ENCODE measurements around the gene DPP3. TPM values are rescaled to one million over a fixed set of nuclear protein-coding genes. Genes with fewer than 3 reads are reported as not detected.
"Not testable (repeated sequence)": the region's sequence is repeated elsewhere in the genome, so short reads cannot be mapped to it uniquely, and the experiment has no call there.

The DPP3 gene
- 26.5 TPM for total RNA-seq
- long read RNA-seq, transcript DPP3-209 (18 exons, 2,974 nt), result major isoform, 42 of 106 reads
- long read RNA-seq, transcript DPP3-211 (18 exons, 3,078 nt), result minor isoform, 31 of 106 reads
- long read RNA-seq, partial matches to known transcripts, result 15 of 106 reads
- long read RNA-seq, other reads (novel, unspliced or antisense), result 17 of 106 reads

DNA sequence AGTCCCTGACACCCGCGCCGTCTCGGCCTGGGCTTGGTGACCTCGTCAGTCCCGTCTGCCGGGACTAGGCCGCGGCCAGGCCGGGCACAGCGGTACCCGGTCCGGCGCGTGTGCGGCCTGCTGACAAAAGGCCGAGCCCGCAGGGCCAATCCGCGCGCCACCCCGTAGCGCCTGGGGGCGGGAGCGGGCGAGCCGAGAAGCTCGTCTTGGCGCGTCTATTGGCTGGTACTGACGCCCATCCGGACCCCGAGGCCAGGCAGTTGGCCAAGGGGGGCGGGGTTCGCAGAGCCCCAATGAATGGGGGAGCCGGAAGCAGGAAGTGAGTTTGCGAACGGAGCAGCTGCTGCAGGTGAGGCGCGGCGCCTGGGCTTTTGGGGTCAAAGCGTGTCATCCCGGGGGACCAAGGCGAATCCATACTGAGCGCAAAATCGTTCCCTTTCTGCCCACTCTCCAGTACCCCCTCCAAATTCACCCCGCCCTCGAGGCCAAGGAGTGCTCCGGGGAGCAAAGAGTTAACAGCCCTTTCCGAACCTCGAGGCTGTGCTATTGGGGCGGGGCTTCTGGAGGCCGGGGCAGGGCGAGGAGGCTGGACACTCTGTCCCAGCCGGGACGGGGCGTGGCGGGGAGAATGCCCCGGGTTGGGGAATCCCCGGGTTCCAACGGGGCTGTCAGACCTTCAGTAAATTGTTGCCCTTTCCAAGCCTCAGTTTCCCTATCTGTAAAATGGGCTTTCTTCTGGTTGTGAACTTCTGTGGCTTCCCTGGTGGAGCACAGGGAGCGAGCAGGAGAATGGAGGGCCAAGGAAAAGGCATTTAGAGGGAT is at the start of gene DPP3:
Gene DPP3 (plus strand): TSS at position 318 of the 822 bp plus-strand sequence. CDS start 1,767 bp downstream, outside the sequence.
- DNase-seq (ENCODE audit: low spot score), result peak; percentile 99

DNA sequence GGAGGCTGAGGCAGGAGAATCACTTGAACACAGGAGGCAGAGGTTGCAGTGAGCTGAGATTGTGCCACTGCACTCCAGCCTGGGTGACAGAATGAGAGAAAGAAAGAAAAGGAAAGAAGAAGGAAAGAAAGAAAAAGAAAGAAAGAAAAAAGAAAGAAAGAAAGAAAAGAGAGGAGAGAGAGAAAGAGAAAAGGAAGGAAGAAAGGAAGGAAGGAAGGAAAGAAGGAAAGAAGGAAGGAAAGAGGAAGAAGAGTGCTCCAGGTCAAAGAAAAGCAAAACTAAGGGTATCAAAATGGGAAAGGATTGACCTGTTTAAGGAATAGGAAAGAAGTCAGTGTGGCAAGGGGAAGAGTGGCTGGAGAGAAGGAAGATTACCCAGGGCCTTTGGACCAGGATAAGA is 48.9 kb upstream of the DPP3 start:
- not testable (repeated sequence) for DNase-seq (ENCODE audit: low spot score)

DNA sequence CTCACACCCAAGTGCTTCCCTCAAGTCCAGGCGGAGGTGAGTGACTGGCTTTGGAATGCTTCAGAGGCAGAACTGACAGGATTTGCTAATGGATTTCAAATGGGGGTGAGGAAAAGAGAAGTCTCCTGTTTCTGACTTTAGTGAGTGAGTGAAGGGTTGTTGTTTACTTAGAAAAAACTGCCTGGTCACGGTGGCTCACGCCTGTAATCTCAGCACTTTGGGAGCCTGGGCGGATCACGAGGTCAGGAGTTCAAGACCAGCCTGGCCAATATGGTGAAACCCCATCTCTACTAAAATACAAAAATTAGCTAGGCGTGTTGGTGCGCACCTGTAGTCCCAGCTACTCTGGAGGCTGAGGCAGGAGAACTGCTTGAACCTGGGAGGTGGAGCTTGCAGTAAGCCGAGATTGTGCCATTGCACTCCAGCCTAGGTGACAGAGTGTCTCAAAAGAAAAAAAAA is 48.3 kb upstream of the DPP3 start:
- not testable (repeated sequence) for DNase-seq (ENCODE audit: low spot score)

DNA sequence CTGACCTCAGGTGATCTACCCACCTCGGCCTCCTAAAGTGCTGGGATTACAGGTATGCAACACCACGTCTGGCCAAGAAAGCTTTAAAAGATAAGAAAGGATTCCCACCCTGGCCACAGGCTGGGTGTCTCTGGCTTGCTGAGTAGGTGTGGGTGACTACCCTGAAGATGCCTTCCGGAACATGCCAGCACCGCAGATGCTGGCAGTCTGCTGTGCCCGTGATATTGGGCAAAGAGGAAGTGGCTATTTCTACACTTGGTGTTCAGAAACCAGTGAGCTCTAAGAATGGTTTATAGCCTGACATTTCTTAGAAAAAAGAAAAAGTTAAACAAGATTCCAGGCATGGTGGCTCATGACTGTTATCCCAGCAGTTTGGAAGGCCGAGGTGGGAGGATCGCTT is 47.6 kb upstream of the DPP3 start:
- DNase-seq (ENCODE audit: low spot score), result no peak

GRCh38 chr11:66437979-66438503 is 42.2 kb upstream of the DPP3 start:
- no peak for DNase-seq (ENCODE audit: low spot score)

DNA sequence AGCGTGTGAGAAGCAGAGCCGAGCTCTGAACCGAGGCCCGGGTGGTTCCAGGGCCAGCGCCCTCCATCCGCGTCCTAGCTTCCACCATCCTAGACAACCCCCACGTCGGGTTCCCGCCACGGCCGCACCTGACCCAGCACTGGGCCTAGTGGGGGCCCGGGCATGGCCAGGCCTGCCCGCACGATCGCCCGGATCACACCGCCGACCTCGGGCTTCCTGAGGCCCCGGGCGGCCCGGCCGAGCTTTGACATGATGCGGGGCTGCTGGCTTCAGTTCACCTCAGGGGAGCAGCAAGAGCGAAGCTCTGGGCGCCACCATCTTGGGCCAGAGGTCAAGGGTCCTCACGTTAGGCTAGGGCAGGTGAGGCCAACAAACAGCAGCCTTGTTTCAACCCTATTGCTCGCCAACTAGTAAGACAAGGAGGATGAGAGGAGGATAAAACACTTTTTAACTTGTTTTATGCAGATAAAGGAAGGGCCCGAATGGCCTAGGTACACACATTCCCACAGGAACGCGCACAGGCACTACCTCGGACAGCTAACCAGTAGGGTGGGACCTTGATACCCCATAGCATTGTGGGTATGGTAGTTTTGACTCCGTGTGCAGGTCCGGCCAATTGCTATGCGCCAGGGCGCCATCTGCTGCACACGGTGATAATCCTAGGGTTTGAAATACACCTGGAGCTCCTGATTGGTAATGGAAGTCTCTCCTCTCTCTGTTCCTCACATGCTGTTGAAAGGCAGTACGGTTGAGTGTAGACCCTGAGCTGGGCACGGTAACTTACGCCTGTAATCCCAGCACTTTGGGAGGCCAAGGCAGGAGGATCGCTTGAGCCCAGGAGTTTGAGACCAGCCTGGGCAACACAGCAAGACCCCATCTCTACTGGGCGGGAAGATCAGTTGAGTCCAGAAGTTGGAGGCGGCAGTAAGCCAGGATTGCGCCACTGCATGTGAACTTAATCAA is 41.4 kb upstream of the DPP3 start, which contains the start of gene MRPL11:
Gene MRPL11 (minus strand): TSS at position 345 of the 963 bp plus-strand sequence. CDS start 94 bp downstream, at position 251.
- no peak for DNase-seq (ENCODE audit: low spot score)

DNA sequence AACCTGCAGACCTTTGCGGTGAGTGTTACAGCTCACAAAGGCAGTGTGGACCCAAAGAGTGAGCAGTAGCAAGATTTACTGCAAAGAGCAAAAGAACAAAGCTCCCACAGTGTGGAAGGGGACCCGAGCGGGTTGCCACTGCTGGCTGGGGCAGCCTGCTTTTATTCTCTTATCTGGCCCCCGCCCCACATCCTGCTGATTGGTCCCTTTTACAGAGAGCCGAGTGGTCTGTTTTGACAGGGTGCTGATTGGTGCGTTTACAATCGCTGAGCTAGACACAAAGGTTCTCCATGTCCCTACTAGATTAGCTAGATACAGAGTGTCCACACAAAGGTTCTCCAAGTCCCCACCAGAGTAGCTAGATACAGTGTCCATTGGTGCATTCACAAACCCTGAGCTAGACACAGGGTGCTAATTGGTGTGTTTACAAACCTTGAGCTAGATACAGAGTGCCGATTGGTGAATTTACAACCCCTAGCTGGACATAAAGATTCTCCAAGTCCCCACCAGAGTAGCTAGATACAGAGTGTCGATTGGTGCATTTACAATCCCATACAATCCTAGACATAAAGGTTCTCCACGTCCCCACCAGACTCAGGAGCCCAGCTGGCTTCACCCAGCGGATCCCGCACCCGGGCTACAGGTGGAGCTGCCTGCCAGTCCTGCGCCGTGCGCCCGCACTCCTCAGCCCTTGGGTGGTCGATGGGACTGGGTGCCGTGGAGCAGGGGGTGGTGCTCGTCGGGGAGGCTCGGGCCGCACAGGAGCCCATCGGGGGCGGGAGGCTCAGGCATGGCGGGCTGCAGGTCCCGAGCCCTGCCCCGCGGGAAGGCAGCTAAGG is 39.9 kb upstream of the DPP3 start:
- not testable (repeated sequence) for DNase-seq (ENCODE audit: low spot score)

DNA sequence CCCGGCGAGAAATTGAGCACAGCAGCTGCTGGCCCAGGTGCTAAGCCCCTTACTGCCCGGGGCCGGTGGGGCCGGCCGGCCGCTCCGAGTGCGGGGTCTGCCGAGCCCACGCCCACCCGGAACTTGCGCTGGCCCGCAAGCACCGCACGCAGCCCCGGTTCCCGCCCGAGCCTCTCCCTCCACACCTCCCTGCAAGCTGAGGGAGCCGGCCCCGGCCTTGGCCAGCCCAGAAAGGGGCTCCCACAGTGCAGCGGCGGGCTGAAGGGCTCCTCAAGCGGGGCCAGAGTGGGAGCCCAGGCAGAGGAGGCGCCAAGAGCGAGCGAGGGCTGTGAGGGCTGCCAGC is 39.3 kb upstream of the DPP3 start:
- not testable (repeated sequence) for DNase-seq (ENCODE audit: low spot score)

DNA sequence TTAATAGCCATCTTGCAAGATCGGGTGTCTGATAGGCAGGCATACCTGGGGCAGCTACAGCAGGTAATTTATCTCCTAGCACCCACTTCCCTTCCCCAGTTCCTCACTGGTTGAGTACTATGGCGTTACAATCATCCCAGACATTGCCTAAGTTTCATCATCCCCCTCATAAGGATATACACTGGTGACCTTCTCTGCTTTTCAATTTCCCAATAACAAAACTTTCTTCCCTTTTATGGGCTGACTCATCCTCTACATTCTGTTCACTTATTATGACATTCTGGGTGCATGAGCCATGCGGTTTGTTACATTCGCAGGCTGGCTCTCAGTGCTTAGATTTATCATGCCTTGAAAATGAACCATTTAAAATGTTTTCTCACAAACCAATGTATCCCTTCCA is 36.6 kb upstream of the DPP3 start:
- no peak for DNase-seq (ENCODE audit: low spot score)

- no peak for DNase-seq (ENCODE audit: low spot score)
Observed at GRCh38 chr11:66447012-66447411, 33.2 kb upstream of the DPP3 start.

DNA sequence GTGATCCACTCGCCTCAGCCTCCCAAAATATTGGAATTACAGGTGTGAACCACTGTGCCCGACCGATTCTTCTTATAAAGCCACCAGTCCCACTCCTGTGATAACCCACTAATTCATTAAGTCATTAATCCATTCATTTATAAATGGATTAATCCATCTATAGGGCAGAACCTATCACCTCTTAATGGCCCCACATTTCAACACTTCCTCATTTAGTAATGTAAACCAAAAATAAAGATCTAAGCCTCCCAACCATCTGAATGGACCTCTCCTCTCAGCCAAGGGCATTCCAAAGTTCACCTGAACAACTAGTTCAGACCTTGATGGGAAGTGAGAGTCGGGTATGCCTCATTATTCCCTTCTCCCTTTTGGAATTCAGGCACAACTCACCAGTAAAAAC is 31.7 kb upstream of the DPP3 start:
- no peak for DNase-seq (ENCODE audit: low spot score)

- DNase-seq (ENCODE audit: low spot score), result no peak
Observed at GRCh38 chr11:66450560-66450959, 29.7 kb upstream of the DPP3 start.

DNA sequence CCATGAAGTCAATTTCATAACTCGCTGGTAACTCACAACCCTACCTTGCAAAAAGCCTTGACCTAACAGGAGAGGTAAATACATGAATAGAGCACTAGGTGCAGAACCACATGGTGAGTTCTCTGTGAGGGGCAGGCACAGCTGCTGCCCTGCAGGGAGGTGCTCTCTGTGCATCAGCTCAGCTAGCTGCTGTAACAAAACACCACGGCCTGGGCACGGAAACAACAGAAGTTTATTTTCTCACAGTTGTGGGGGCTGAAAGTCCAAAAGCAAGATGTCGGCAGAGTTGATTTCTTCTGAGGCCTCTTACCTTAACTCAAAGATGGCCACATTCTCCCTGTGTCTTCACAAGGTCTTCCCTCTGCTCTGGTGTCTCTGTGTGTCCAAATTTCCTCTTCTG is 28.6 kb upstream of the DPP3 start:
- DNase-seq (ENCODE audit: low spot score), result no peak

GRCh38 chr11:66454247-66454646 is 26.0 kb upstream of the DPP3 start:
- DNase-seq (ENCODE audit: low spot score), result no peak

- no peak for DNase-seq (ENCODE audit: low spot score)
Observed at GRCh38 chr11:66454828-66455227, 25.4 kb upstream of the DPP3 start.

DNA sequence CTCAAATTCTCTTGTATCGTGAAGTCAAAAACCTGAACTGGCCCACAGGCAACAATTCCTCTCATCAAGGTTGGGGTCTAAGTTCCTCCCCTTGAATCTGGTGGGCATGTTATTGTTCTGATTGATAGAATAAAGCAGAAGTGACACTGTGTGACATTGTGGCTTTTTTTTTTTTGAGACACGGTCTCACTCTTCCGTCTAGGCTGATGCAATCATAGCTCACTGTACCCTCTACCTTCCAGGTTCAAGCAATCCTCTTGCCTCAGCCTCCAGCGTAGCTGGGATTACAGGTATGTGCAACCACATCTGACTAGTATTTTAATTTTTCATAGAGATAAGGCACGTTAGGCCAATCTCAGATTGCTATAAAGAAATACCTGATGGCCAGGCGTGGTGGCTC is 22.4 kb upstream of the DPP3 start:
- DNase-seq (ENCODE audit: low spot score), result no peak

- DNase-seq (ENCODE audit: low spot score), result no peak
Observed at GRCh38 chr11:66459138-66459778, 21.0 kb upstream of the DPP3 start.

DNA sequence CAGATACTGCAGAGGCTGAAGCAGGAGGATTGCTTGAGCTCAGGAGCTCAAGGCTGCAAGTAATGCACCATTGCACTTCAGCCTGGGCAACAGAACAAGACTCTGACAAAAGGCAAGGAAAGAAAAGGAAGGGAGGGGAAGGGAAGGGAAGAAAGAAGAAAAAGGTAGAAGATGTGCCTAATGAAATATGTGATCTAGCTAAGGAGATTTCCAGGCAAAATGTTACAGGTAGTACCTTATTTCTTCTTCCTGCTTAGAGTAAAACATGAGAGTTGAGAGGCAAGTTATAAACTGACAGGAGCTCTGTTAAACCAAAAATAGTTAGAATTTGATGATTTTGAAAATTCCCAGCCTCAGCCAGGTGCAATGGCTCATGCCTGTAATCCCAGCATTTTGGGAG is 18.2 kb upstream of the DPP3 start:
- no peak for DNase-seq (ENCODE audit: low spot score)

DNA sequence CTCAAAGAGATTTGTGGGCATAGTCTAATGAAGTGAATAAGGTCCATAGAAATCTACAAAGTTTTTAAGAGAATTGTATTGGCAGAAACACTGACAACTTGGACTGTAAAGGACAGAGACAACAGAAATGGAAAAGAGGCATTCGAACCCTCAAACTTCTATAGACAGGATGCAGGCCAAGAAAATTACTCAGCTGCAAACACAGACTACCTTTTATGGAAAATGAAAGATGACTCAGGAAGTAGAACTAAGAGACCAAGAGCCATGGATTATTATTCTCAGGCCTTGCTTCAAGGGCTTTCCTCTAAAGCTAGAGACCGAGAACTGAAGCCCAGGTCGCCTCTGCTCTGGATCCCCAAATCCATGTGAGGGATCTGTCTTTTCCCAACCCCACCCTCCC is 17.3 kb upstream of the DPP3 start:
- DNase-seq (ENCODE audit: low spot score), result no peak

DNA sequence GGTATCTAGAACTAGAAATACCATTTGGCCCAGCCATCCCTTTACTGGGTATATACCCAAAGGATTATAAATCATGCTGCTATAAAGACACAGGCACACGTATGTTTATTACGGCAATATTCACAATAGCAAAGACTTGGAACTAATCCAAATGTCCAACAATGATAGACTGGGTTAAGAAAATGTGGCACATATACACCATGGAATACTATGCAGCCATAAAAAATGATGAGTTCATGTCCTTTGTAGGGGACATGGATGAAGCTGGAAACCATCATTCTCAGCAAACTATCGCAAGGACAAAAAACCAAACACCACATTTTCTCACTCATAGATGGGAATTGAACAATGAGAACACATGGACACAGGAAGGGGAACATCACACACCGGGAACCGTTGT is 16.1 kb upstream of the DPP3 start:
- not testable (repeated sequence) for DNase-seq (ENCODE audit: low spot score)

All from mesenteric fat pad (tissue), 1 donor.